Hematopoietic multipotent progenitor cell (in vitro differentiated cells): ENCODE measurements around the gene GNB1. TPM values are rescaled to one million over a fixed set of nuclear protein-coding genes. Genes with fewer than 3 reads are reported as not detected.
"Not testable (repeated sequence)": the region's sequence is repeated elsewhere in the genome, so short reads cannot be mapped to it uniquely, and the experiment has no call there.

Experiments used
- DNase-seq, 3 donors: peaks; one replicate each; pipeline ENCODE4 v3.0.0-alpha.2; 2011 to 2015; ENCODE audit warnings: low read depth in 2 of 3, low spot score in 2 of 3
- total RNA-seq: library from RNA; depleted of rRNA; stranded (reverse); fragments of >200 nt; gene quantifications from one replicate; pipeline ENCODE4 v1.2.3, GENCODE V29; 2012

The GNB1 gene
- total RNA-seq, 1 donor = 106 TPM

DNA sequence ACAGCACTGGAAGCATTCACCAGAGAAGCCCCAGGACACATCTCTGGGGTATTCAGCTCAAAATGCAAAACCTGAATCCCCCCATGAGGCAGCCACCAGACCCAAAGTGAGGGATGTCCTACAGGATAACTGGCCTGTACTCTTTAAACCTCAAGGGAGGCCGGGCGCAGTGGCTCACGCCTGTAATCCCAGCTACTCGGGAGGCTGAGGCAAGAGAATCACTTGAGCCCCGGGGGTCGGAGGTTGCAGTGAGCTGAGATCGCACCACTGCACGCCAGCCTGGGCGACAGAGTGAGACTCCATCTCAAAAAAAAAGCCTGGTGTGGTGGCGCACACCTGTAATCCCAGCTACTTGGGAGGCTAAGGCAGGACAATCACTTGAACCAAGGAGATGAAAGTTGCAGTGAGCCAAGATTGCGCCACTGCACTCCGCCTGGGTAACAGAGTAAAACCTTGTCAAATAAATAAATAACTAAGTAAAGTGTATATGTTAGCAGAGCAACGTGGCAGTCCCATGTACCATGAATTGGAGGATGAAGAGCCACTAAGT lies 29.1 kb downstream of the GNB1 start:
- DNase-seq = not testable (repeated sequence)

DNA sequence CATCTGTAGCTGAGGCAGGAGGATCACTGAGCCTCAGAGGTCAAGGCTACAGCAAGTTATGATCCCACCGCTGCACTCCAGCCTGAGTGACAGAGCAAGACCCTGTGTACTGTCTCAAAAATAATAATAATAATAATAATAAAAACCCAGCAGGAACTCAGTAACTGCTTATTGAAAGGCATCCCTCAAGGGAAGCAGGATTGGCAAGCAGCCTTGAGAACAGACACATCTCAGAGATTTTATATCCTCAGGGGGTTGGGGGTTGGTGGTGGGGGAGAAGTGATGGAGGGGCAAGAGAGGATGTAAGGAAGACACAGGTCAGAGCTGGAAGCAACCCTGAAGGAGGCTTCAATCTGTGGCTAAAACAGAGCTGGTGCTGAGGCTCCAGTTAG lies 29.6 kb downstream of the GNB1 start:
- DNase-seq = no peak

DNA sequence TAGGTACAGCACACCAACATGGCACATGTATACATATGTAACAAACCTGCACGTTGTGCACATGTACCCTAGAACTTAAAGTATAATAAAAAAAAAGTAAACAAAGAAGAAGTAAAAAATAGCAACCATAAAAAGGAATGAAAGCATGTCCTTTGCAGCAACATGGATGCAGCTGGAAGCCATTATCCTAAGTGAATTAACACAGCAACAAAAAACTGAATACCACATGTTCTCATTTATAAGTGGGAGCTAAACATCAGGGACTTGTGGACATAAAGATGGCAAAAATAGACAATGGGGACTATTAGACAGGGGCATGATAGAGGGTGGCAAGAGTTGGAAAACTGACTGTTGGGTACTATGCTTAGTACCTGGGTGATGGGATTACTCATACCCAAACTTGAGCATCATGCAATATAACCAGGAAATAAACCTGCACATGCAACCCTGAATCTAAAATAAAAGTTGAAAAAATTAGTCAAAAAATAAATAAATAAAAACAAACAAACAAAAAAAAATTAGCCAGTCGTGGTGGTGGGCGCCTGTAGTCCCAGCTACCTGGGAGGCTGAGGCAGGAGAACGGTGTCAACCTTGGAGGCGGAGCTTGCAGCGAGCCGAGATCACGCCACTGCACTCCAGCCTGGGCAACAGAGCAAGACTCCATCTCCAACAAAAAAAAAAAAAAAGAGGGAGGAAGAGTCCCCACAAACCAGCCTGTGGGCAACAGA lies 30.8 kb downstream of the GNB1 start:
- DNase-seq = not testable (repeated sequence)

DNA sequence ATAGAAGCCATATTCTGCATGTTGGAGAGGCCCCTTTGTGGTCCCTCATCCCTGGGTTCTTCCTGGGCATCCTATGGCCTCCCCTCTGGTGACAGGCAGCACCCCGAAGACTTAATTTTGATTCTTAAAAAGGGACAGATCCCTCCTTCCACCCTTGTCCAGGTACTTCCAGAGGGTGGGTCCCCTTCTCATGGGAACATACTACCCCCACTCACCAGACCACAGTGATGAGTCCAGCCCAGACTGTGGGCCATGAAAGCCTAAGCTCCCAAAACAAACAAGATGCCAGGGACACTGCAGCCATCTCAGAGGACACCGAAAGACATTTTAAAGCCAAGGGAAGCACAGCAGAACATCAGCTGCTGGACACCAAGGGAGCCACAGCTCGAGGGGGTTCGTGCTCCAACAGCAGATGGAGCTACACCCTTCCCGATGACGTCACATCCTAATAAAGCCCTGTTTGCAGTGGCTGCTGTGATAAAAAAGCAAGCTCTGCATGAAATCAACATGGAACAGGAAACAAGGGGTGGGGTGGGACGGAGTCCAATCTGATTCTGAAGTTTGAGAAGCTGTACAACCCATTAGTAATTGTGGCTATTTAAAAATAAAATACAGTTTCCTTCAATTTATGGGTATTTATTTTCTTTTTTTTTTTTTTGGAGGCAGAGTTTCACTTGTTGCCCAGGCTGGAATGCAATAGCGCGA lies 32.4 kb downstream of the GNB1 start:
- peak; percentile 14 to 84 (median 84) for DNase-seq

DNA sequence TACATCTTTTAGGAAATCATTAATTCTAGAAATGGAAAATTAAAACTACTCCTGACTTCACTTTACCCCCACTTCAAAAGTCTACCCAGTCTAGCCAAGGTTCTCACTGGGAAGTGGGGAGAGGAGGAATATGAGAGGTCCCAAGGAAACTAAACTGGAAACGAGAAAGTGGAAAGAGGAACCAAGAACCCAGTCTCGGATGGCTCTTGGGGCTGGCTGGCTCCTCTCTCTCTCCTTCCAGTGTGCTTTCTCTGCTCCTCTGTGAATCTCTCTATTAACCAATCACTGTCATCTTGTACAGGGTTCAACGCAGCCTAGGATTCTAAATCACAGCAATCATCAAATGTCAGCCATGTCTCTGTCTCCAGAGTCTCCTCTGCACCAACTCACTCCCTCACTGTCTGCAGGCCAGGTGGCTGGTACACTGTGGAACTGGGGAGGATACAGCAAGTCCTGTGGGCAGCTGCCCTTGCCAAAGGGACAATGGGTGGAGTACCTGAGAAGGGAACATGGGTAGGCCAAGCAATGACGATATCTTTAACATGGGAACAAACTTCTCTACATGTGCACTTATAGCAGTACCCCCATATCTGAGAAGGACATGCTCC lies 33.7 kb downstream of the GNB1 start:
- DNase-seq = no peak

DNA sequence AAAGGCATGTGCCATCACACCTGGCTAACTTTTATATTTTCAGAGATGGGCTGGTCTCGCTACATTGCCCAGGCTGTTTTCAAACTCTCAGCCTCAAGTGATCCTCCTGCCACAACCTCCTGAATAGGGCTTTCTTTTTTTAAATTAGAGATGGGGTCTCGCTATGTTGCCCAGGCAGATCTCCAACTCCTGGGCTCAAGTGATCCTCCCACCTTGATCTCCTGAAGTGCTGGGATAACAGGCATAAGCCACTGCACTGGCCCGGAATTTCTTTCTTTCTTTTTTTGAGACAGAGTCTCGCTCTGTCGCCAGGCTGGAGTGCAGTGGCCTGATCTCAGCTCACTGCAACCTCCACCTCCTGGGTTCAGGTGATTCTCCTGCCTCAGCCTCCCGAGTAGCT lies 34.7 kb downstream of the GNB1 start:
- not testable (repeated sequence) for DNase-seq

DNA sequence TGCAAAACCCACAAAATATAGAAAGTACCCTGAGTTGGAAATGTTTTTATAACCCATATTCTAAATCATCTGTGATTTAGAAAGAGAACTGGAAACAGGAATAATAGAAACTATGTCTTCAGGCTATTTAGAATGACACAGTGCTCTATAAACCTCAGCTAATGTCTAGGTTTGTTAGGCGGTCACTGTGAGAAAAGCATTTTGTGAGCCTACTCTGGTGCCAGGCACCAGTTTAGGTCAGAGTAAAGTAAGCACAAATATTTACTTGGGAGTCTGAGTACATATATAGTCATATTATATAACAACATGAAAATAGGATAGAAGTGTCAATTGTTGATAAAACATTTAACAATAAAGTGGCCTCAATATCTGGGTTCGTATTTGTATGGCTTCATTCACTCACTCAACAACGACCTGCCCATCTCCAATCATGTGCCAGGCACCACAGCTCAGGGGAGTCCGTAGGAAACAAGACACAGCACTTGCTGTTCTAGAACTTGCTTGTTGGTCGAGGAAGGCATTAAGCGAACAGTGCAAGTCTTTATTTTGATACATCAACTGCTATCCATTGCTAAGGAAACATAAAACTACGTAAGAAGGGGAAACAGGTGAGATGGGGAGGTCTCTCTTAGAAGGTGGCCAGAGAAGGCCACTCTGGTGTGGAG lies 37.2 kb downstream of the GNB1 start:
- no peak for DNase-seq

DNA sequence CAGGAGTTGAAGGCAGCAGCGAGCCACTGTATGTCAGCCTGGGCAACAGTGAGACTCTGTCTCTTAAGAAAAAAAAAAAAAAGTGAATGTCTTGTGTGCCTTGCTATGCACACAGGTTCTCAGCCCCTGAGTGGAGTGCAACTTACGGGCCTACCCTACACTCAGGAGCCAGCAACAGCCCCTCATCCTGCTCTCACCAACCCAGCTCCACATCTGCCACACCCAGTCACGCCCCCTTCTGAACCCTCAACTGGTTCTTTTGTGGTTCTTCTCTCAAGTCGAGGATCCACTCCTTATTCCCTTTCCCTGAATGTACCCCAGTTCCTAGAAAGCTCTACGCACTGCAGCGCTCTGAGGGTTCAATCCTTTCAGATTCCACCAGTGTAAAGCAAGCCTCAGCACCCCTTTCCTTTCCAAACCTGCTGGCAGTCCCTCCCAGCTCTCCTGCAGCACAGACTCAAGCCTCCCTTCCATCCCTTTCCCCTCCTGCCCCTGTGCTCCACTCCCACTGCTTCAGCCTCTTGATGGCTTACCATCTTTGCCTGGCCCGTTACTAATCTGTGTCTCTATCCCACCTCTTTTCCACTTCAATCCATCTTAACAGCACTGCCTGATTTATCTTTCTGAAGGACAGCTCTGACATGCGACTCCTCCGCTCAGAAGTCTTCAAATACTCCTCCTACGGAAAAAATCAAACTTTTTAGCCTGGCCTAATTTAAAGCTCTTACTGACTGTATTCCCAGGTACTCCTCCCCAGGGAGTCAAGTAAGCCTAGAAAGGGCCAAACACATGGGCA lies 38.1 kb downstream of the GNB1 start:
- no peak for DNase-seq

DNA sequence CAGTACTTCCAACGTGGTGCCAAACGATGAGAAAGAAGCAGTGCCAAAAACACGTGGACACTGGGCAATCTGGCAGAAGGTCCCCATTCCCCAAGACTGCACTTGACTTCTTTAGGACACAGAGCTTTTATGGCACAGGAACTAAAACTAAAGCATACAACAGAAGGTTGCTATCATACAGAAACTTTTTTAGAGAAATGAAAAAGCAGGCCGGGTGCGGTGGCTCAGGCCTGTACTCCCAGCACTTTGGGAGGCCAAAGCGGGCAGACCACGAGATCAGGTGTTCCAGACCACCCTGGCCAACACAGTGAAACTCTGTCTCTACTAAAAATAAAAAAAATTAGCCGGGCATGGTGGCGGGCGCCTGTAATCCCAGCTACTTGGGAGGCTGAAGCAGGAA lies 43.0 kb downstream of the GNB1 start:
- no peak for DNase-seq

DNA sequence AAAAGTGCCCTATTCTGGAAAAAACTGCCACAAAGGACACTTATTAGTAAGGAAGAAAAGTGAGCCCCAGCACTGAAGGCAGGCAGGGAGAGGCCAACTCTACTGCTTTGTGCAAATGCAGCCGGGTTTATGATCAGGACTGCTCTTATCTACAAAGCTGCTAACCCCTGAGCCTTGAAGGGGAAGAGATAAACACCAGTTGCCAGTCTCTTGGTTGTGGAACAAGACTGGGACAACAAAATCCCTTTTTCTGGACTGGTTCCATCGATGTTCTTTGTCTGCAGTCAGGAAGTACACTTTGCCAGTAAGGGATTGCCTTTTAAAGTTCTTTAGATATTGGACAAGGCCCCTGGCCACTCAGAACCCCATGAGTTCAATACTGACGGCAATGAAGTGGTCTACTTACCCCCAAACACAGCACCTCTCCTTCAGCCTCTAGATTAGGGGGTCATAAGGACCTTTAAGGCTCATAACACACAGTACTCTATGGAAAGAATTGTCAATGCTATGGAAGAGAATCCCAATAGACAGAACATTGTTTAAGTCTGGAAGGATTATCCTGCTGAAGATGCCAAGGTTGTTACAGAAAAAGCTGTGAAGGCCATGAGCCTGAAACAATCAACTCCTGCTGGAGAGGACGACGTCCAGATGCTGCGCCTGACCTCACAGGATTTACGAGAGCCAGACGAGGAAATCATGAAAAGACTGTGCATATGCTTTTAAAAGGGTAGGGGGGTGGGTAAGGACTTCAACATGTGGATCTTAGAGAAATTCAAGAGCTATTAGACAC lies 43.6 kb downstream of the GNB1 start:
- no peak for DNase-seq

DNA sequence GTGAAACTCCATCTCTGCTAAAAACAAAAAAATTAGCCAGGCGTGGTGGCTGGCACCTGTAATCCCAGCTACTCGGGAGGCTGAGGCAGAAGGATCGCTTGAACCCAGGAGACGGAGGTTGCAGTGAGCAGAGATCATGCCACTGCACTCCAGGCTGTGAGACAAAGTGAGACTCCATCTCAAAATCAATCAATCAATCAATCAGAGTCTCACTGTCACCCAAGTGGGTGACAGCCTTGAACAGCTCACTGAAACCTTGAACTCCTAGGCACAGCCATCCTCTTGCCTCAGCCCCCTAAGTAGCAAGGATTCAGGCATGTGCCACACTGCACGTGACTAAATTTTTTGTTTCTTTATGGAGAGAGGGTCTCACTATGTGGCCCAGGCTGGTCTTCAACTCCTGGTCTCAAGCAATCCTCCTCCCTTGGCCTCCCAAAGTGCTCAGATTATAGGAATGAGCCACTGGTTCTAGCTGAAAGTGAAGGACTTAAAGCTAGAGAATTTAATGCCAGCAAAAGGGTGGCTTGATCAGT lies 44.4 kb downstream of the GNB1 start:
- DNase-seq = no peak

DNA sequence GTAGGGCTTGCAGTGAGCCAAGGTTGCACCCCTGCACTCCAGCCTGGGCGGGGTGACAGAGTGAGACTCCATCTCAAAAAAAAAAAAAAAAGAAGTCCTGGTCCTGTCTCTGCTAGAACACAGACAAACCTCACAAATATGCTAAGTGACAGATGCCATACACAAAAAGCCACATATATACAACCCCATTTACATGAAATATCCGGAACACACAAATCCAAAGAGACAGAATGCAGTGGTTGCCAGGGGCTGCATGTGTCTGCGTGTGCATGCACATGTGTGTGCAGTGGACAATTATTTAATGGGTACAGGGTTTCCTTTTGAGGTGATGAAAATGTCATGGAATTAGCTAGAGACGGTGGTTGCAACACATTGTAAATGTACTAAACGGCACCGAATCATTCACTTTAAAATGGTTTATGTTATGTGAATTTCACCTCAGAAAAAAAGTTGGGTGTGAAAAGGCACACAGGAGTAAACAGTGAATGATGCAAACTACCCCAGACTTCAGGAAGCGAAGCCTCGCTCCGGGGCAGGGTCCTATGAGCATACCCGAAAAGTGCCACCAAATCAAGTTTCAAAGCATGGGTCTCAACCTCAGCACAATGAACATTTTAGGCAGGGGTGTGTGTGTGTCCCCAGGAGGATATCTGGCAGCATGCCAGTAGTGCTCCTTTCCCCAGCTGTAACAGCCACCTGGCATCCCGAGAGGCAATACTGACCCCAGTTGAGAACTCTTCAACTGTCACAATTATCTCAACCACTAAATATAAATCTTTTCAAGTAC lies 48.3 kb downstream of the GNB1 start:
- peak in 1 of 3 donors; percentile 18 for DNase-seq

DNA sequence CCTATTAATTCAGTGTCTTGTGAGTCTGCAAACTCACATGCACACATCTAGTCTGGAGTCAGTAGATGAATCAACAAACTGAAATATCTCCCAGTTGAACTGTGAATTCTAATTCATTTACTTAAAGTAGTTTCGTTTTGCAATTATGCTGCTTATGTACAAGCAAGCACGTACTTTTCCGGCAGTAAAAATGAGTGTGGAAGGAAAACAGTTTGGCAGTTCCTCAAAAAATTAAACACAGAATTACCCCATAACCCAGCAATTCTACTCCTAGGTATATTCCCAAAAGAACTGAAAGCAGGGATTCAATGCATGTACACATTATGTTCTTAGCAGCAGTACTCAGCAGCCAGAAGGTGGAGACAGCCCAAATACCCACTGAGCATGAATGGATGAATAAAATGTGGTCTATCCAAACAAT lies 49.3 kb downstream of the GNB1 start:
- DNase-seq = peak in 2 of 3 donors; percentile 23 to 42

DNA sequence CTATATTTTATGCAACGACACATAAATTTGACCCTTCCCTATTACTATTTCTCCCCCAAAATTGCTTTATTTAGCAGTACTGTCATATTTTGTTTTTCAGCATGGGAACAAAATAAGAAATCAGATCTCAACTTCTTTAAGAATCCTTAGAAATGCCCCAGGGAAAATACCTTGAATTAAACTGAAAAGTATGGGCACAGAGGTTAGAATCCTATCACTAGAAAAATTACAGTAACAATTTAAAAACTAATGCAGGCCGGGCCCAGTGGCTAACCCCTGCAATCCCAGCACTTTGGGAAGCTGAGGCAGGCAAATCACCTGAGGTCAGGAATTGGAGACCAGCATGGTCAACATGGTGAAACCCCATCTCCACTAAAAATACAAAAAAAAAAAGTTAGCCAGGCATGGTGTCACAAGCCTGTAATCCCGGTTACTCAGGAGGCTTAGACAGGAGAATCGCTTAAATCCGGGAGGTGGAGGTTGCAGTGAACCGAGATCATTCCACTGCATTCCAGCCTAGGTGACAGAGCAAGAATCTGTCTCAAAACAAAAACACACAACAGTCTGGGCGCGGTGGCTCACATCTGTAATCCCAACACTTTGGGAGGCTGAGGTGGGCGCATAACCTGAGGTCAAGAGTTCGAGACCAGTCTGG lies 51.4 kb downstream of the GNB1 start:
- DNase-seq = no peak

DNA sequence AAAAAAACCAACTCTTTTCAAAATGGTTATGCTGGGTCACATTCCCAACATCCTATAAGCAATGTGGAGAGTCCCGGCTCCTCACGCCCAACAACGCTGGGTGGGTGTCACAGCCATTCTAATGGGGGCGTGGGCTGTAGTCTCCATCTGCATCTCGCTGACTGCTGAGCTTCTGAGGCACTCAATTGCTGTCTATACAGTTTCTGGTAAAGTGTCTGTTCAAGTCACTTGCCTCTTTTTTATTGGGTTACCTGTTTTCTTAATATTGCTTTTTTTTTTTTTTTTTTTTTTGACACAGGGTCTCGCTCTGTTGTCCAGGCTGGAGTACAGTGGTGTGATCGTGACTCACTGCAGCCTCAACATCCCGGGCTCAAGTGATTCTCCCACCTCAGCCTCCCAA lies 54.8 kb downstream of the GNB1 start:
- no peak for DNase-seq

DNA sequence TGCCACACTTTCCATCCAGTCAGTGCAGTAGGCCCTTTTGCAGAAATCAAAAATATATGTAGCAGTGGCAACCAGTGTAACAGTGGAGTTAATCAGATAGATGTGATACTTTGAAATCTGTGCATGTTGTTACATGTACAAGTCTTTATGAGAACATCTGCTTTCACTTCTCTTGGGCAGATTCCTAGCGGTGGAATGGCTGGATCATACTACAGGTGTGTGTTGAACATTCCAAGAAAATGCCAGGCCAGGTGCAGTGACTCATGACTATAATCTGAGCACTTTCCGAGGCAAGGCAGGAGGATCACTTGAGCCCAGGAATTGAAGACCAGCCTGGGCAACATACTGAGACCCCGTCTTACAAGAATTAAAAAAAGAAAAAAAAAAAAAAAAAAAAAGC lies 55.3 kb downstream of the GNB1 start:
- no peak for DNase-seq

DNA sequence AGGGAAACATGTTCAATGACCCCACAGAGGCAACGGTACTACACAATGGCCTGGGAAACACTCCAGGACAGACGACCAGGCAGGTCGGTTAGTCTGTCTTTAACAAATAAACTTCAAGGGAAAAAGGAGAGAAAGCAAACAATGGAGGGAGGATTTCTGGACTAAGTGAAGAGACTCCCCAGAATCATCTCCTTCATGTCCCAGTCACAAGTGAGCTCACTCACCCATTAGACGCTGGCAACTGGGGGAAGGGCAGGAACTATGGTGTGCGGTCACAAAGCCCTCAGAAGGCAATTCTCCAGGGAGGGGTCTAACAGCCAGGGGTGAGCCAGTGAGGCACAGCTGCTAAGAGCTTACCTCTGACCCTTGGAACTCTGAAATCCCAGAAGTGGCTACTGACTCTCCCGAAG lies 57.0 kb downstream of the GNB1 start:
- DNase-seq = no peak

DNA sequence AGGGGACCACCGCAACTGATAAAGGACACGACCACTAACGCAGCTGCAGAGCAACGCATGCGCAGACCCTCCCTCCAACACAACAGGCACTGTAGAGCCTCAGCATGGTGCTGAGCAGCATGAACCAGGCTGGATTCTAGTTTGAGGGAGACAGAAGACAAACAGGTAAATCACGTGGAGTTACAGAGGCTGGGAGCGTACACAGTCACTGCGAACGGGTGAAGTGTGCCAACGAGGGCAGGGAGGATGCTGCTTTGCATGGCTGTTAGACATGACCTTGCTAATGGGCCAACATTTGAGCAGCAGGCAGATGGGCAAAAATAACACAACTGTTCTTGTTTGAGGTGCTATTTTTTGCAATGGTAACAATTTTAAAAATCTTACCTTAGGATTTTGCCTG lies 57.4 kb downstream of the GNB1 start:
- DNase-seq = no peak
